GM10847 (cell line): Measurements from ENCODE around the gene PCCA.

ENCODE experiments used
- POLR2A ChIP-seq: IDR thresholded peaks from 2 replicates; pipeline ENCODE4 v1.6.1; 2011; ENCODE audit not compliant: insufficient read length; ENCODE audit errors: extremely low read depth

PCCA gene

DNA sequence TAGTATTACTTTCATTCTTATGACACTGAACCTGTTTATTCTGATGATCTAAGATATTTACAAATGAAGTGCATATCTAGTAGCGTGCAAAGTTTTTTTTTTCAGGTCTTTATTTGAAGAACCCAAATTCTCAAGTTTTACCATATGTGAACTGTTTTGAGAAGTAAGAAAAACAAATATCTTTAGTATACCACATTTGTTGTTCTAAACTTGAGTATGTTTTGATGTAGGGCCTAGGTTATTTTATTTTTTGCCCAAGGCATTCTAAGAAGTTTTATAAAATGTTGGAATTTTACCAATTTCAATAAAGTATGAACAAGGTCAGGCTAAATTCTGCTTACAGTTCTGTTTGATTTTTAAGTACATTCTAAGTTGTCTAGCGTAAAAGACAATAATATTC, 213.5 kb downstream of the PCCA start:
- no peak for TF ChIP-seq POLR2A

GRCh38 chr13:100304229-100304628, 215.3 kb downstream of the PCCA start:
- TF ChIP-seq POLR2A = no peak

DNA sequence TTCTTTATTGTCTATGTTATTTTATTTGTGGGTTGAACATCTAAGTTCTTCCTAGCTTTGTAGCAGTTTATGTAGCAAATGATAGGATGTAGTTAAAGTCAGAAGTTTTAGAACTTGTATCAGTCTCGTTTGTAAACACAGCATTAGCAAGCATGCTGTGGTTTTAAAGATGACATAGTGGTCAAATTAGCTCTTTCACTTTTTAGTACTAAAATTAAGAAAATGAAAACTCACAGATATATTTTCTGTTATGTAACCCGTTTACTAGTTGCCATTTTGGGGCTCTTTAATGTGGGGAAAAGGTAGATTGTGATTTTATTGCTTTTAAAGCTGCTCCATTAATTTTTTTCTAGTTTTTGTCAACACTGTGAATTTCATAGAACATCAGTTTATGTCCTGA, 216.5 kb downstream of the PCCA start:
- TF ChIP-seq POLR2A = no peak

DNA sequence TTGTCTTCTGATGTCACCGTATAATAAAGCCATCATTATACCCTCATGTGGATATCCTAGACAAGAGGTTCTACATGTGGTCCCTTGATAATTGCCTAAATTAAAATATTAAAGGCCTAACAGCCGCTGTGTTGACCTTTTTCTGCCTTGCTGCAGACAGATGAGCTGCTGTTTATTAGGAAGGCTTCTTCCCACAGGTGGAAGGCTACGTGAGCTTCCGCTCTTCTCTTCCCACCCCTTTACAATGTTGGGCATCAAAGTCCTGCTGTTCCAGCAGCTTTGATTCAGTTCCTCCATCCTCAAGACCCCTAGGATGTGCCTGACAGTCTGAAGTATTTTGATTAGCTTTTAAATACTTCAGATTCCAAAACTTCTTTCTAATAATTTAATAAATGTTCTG, 217.1 kb downstream of the PCCA start:
- no peak for TF ChIP-seq POLR2A

DNA sequence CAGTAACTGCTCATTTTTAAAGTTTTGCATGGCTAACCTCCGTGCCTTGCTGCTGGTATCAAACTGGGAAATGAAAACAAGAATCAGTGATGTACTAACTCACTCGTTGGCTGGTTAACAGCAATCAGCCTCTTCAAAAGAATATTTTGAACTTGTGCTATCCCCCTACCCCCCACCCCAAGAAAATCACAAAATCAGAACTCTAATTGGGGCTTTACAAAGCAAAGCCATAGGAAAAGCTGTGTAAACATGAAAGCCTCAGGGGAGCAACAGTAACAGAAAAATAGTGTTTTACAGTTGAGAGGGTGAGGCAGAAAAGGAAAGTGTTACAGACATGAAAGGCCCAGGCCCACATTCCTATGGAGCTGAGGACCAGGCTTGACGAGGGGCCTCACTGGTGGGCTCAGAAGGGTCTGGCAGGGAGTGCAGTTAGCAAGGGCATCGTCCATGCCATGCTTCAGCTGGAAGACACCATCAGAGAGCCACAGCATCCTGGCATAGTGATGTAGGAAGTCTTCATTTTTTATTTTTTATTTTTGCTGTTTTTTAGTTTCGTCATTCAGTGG, 217.6 kb downstream of the PCCA start:
- TF ChIP-seq POLR2A = no peak

DNA sequence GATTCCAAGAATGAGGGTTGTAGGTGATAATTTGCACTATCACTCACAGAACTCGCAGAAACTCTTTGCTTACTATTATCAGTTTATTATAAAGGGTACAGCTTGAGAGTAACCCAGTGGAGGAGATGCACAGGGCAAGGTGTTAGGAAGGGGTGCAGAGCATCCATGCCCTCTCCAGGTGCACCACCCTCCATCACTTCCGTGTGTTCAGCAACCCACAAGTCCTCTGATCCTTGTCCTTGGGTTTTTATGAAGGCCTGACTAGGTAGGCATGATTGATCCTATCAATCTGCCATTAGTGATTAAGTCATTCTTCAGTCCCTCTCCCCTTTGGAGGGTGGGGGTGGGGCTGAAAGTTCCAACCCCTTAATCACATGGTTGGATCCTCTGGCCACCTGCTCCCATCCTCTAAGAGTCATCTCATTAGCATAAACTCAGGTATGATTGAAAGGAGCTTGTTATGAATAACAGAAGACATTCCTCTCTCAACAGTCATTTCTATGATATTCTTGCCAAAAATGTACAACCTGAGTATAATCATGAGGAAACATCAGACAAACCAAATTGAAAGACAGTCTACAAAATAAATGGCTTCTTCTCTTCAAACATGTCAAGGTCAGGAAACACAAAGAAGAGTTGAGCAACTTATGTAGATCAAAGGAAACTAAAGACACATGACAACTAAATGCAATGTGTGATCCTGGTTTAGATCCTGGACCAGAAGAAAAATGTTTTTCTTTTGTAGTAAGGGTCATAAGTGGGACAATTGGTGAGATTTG, 225.4 kb downstream of the PCCA start:
- TF ChIP-seq POLR2A = no peak

DNA sequence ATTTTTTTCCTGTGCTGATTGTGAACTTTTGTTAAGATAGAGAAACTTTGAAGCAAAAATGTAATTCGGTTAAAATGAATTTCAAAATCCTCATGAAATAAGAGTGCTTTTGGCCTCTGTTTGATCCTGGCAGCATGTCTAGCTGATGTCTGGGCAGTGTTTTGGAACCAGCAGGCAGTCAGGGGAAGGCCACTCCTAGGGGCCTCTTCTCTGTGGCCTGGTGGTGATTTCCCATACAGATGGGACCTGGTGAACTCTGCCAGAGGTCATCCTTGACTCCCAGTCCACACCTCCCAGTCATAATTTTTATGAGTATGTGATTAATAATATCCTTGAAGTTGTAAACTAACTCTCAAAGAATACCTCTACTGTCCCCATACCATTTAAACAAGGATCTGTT, 226.6 kb downstream of the PCCA start:
- TF ChIP-seq POLR2A = no peak

DNA sequence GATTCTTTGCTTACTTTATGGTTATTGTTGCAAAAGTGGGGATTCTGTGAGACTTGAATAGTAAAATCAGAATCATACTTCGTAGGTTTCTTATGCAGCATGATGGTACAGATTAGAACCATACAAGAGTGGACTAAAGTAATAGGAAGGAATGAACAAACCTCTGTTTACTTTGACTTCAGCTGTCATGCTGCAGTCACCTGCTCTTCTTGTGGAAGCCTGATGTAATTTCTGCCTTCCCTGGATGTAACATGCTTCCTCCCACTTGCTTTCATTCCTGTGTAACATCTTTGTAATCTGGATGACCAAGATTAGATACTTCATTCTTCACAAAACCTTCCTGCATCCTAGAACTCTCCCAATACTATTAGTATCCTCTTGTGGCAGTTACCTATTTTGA, 235.0 kb downstream of the PCCA start:
- no peak for TF ChIP-seq POLR2A

DNA sequence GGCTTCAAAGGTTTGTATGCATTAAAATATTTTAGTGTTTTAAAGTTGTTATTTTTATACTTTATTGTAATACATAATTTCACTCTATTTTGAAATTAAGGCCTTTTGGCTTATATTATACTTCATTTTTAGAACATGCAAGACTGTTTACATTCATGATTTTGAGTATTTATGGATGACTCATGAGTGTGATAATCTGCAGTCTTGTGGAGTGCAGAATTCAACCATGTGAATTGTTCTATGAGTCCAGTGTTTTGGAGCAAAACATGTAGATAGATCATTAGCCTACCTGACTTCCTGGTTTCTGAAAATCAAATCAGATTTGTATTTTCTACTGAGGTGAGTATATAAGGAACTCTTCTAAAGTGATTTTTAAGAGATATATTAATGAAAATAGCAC, 241.8 kb downstream of the PCCA start:
- no peak for TF ChIP-seq POLR2A

- no peak for TF ChIP-seq POLR2A
Measured at GRCh38 chr13:100333141-100333540, 244.2 kb downstream of the PCCA start.

DNA sequence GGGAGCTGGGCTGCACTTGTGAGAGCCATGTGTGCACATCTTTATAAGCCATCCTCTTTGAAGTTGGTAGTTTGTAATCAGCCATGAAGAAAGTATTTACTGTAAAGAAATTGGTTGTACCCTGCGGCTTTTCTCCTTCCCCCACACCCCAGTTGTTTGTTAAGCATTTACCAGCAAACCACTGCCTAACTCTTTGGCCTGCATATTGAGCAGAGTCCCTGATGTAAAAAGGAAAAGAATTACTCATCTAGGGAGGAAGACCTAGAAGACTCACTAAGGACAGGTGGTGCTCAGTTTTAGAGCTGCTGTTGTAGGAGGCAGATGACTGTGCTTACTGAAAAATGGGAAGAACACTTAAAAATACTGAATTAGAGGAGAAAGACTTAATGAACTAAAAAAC, 245.3 kb downstream of the PCCA start:
- no peak for TF ChIP-seq POLR2A

GRCh38 chr13:100336795-100337516, 248.1 kb downstream of the PCCA start:
- no peak for TF ChIP-seq POLR2A

- no peak for TF ChIP-seq POLR2A
Measured at GRCh38 chr13:100338275-100338674, 249.4 kb downstream of the PCCA start.

DNA sequence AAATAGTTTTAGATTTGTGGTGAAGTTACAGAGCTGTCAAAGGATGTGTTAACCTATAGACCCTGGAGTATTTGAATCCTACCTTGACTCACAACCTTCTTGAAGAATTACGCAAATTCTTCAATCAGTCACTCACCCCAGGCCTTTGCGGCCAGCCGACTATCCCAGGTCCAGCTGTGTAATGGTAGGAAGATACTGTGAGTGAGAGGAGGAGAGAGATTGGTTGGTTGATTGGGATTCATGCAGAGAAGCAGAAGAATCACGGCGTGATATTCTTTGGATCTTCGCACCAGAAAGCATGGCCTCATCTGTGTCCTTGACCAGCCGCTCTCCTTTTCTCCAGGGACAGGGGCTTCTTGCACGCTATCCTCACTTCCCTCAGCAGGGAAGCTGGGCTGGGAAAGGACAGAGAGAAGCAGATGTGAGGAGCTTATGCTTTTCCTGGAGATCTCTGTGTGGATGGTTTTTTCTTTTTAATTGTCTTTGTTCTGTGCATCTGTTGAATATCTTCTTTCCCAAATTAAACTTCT, 250.6 kb downstream of the PCCA start:
- no peak for TF ChIP-seq POLR2A

- TF ChIP-seq POLR2A = no peak
Measured at GRCh38 chr13:100340865-100341264, 252.0 kb downstream of the PCCA start.

- no peak for TF ChIP-seq POLR2A
Measured at GRCh38 chr13:100341327-100341726, 252.4 kb downstream of the PCCA start.
